Measurements from ENCODE around the gene WDTC1. TPM values are rescaled to one million over a fixed set of nuclear protein-coding genes. Genes with fewer than 3 reads are reported as not detected.

The WDTC1 gene
- polyA plus RNA-seq, 1 donor: 28.7 TPM

DNA sequence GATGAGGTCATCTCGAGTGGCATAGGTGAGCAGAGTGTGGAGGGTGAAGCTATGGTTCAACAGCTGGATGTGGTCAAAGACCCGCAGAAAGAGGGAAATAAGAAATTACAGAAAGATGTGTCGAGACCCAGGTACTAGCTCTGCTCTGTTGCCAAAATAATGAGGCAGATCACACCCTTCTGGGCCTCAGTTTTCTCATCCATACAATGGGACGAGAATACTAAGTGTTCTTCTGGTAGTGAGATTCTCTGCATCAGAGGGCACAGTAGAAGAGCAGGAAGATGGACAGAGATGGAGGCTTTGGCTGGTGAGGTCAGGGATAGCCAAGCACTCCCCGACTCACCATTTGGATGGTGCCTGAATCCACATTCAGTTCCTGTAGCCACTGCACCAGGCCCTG lies 121.3 kb downstream of the WDTC1 start:
- DNase-seq (ENCODE audit: low read depth): no peak

DNA sequence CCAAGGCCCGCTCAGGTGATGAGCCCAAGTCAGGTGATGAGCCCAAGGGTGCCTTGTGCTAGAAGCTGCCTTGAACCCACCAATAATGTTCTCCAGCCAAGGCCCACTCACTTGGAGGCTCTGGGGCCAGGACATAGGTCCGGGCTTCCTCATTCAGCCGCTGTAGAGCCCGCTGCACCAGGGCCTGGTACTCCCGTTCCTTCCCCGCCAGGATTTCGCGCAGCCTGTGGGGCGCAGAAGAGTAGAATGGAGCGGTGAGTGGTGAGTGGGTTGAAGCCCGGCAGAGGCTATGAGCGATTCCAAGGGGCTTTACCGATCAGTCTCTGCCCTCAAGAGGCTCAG lies 121.8 kb downstream of the WDTC1 start:
- no peak for DNase-seq (ENCODE audit: low read depth)

DNA sequence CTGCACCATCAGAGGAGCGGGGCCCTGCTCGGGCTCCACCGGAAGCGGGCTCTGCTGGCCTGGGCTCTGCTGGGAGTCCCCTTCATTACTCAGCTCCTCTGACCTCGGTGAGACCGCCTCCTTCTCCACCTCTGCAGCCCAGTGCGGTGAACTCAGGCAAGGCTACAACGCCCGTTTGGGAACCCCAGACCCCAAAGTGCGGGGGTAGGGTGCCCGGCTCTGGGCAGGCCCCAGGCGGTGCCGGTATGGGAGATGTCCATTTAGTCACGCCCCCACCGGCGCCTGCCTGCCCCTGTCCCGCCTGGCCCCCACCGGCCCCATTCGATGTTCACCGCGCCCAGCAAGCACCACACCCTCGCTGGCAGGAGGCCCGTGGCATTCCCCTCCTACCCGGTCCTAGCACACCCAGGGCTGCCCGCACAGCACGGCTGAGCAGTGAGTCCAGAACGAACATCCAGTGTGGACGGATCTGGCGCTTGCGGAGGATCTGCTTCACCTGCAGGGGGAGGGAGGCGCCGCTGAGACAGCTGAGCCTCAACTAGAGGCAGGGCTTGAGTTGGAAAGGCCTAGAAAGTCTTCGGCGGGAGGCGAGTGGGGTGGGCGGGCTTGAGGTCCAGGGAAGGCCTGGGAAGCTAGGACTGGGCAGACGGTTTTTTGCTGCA lies 122.3 kb downstream of the WDTC1 start:
- no peak for DNase-seq (ENCODE audit: low read depth)

DNA sequence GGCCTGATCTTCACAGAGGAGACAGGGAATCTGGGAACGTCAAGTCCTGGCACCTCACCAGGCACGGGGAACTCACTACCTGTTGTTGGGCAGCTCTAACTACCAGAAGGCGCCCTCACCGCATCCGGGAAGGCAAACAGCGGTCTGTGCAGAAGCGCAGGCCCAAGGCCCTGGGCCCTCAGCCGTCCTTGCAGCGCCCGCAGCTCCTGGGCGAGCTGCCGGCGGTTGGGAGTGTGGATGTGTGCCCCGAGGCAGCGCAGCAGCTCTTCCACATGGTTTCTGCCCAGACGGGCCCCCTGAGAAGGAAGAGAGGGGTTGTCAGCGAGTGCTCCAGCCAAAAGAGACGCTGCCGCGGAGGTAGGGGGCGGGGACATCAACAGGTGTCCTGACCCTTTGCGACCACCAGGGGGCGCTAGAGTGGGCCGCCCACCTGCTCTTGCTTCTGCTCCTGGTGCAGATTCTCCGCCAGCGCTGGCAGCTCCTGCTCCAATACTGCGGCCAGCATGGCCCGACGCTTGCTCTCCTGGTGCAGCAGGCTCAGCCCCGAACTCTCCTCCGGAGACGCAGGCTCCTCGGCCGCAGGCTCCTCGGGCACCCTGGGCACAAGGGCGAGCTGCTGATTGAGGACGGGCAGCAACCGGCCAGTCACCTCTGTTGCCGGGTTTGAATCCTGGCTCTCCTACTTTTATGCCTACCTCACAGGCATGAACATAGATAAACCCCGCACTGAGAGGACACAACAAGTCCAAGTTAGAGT lies 123.0 kb downstream of the WDTC1 start:
- no peak for DNase-seq (ENCODE audit: low read depth)

Other genes with a start within 250 kb of the WDTC1 start
- 0.96 TPM for gene TRNP1, start 240.9 kb upstream of the WDTC1 start, polyA plus RNA-seq (ENCODE audit: insufficient read length)
- 0.65 TPM for gene TENT5B, start 221.8 kb upstream of the WDTC1 start, polyA plus RNA-seq (ENCODE audit: insufficient read length)
- 14.4 TPM for gene SLC9A1, start 79.5 kb upstream of the WDTC1 start, polyA plus RNA-seq (ENCODE audit: insufficient read length)
- gene TMEM222, start 87.5 kb downstream of the WDTC1 start, polyA plus RNA-seq (ENCODE audit: insufficient read length): 25.0 TPM
- 0.49 TPM for gene SYTL1, start 107.4 kb downstream of the WDTC1 start, polyA plus RNA-seq (ENCODE audit: insufficient read length)
- 8.6 TPM for gene MAP3K6, start 132.3 kb downstream of the WDTC1 start, polyA plus RNA-seq (ENCODE audit: insufficient read length)
- 0.32 TPM for gene FCN3, start 140.2 kb downstream of the WDTC1 start, polyA plus RNA-seq (ENCODE audit: insufficient read length)
- not detected for gene CD164L2, start 148.7 kb downstream of the WDTC1 start, polyA plus RNA-seq (ENCODE audit: insufficient read length)
- 0.75 TPM for gene GPR3, start 158.0 kb downstream of the WDTC1 start, polyA plus RNA-seq (ENCODE audit: insufficient read length)

All from forelimb muscle (tissue), 1 donor.